ENCODE results near the gene SPAST.

- no peak for TF ChIP-seq CTCF (conservative IDR thresholded peaks at IDR 0.05; ENCODE audit: low read depth, low read length)
- no peak for TF ChIP-seq EZH2phosphoT487 (IDR thresholded peaks at IDR 0.05; ENCODE audit: borderline replicate concordance, low read length)
These were observed 65.7 kb downstream of the SPAST start for GRCh38 chr2:32129086-32129485.
